BE2C (cell line): Measurements from ENCODE around the gene IRF2.
"Not testable (repeated sequence)": the region's sequence is repeated elsewhere in the genome, so short reads cannot be mapped to it uniquely, and the experiment has no call there.

Experiments
- DNase-seq: peaks from one replicate; pipeline ENCODE4 v3.0.0-alpha.2; 2020
- H3K27me3 ChIP-seq: fragments of 250-450 bp; sonication (Bioruptor Pico); 2 replicates; pipeline ENCODE4 v1.5.1; 2020; ENCODE audit warnings: mild to moderate bottlenecking
- H3K36me3 ChIP-seq: fragments of 250-450 bp; sonication (Bioruptor Pico); 2 replicates; pipeline ENCODE4 v1.5.1; 2020; ENCODE audit warnings: mild to moderate bottlenecking
- H3K4me1 ChIP-seq: fragments of 250-450 bp; sonication (Bioruptor Pico); 2 replicates; pipeline ENCODE4 v1.5.1; 2020
- H3K4me3 ChIP-seq: 2 replicates; pipeline ENCODE4 v1.5.1; 2011; ENCODE audit warnings: low read depth, low read length
- H3K9me3 ChIP-seq: fragments of 250-450 bp; sonication (Bioruptor Pico); 2 replicates; pipeline ENCODE4 v1.5.1; 2020
- CTCF ChIP-seq: IDR thresholded peaks from 2 replicates; pipeline ENCODE4 v1.5.1; 2012; ENCODE audit warnings: mild to moderate bottlenecking, low read depth, low read length

Gene IRF2

GRCh38 chr4:184347251-184348239 lies 126.8 kb downstream of the IRF2 start:
- H3K9me3 ChIP-seq, result no peaks in the 10 kb centered on the region
- no peak overlapping the region for H3K4me3 ChIP-seq
- H3K4me1 ChIP-seq, result peaks cover 4% of the 10 kb centered on the region
- DNase-seq, result no peak
- no peak for TF ChIP-seq CTCF
- H3K36me3 ChIP-seq, result no peaks in the 10 kb centered on the region
- H3K27me3 ChIP-seq, result no peaks in the 10 kb centered on the region

DNA sequence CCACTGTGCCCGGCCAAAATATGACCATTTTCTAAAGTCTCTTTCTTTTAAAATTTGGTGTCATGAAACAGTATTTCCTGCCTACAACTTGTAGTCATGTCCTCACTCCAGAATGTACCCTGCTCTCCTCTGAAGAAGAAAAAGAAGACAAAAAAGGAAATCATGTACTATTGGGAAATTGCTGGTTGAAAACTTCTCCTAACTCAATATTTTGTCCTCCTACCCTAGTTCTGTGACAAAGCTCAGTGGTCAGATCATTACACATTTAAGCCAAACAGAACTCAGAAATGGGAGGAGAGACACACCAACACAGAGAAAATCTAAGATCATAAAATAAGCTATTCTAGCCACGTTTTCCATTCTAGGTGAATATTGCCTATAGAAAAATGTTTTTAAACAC lies 127.7 kb downstream of the IRF2 start:
- peaks cover 4% of the 10 kb centered on the region for H3K4me1 ChIP-seq
- no peaks in the 10 kb centered on the region for H3K9me3 ChIP-seq
- H3K36me3 ChIP-seq, result no peaks in the 10 kb centered on the region
- H3K4me3 ChIP-seq, result no peak overlapping the region
- TF ChIP-seq CTCF, result no peak
- DNase-seq, result no peak
- H3K27me3 ChIP-seq, result no peaks in the 10 kb centered on the region

GRCh38 chr4:184346273-184346672 lies 128.1 kb downstream of the IRF2 start:
- H3K4me1 ChIP-seq, H3K36me3 ChIP-seq, H3K9me3 ChIP-seq, DNase-seq, H3K27me3 ChIP-seq, H3K4me3 ChIP-seq: not testable (repeated sequence)

GRCh38 chr4:184345573-184345922 lies 128.8 kb downstream of the IRF2 start:
- no peak overlapping the region for H3K4me3 ChIP-seq
- TF ChIP-seq CTCF, result no peak

DNA sequence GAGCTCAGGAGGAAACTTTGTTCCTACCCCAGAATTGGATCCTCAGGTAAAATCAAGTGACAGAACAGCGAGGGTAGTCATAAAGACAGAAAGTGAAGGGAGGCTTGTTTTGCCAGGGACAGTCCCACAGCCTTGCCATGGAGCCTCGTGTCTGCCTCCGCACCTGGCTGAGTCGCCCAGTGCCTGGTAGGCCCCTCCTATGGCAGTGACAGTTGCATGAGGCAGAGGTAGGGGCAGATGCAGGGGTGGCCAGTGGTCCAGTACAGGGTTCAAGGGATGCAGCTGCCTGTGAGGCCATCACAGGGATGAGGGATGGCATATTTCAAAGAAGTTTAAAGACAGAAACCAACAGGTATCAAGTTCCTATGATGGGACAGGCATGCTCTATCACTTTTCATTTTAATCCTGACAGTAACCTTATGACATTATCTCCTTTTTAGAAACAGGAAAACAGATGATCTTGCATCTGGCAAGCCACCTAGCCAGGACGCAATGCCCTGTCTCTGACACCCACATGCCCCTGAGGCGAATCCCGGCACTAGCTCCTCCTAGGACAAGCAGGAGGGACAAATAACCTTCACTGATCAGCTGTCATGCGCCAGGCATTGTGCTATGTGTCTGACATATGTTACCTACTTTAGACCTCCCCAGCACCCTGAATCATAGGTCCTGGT lies 129.3 kb downstream of the IRF2 start:
- no peak overlapping the region for H3K4me3 ChIP-seq
- TF ChIP-seq CTCF, result no peak
- H3K9me3 ChIP-seq, result no peaks in the 10 kb centered on the region
- no peaks in the 10 kb centered on the region for H3K36me3 ChIP-seq
- H3K4me1 ChIP-seq, result peaks cover 4% of the 10 kb centered on the region
- DNase-seq, result peak; percentile 50
- no peaks in the 10 kb centered on the region for H3K27me3 ChIP-seq

More at GRCh38 chr4:184345573-184345922, 128.8 kb downstream of the IRF2 start:
- DNase-seq, result no peak
- Histone ChIP-seq H3K9me3 (no peaks in the 10 kb centered on the region), H3K27me3 (no peaks in the 10 kb centered on the region), H3K4me1 (peaks cover 4% of the 10 kb centered on the region), H3K36me3 (no peaks in the 10 kb centered on the region)

- no peak for TF ChIP-seq CTCF
- Histone ChIP-seq H3K9me3 (no peaks in the 10 kb centered on the region), H3K4me1 (peaks cover 4% of the 10 kb centered on the region), H3K27me3 (no peaks in the 10 kb centered on the region), H3K4me3 (peak overlapping the region; percentile 82; the same call in 1 of the 2 replicates), H3K36me3 (no peaks in the 10 kb centered on the region)
- DNase-seq, result no peak
Observed at GRCh38 chr4:184344435-184344834, 129.9 kb downstream of the IRF2 start.
